ENCODE measurements around the gene CHTOP. TPM values are rescaled to one million over a fixed set of nuclear protein-coding genes. Genes with fewer than 3 reads are reported as not detected.

The CHTOP gene
- total and polyA plus RNA-seq, 4 donors: 51.2 to 76.6 (median 58.4) TPM

DNA sequence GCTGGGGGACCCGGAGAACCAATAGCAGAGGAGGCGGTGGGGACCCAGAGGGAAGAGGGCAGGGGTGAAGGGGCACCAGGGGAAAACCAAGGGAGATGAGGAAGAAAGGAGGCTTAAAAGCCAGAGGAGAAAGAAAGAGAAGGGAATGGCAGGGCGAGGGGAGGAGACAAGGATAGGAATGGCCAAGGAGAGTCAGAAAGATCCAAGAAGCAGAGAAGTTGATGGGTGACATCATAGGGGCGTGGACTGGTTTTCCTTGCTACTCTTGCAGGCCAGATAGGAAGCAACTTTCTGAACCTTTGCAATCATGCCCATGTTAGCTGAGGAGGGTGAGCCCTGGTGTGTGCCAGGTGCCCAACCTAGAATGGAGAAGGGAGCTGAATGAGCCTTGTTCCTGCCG lies 50.0 kb downstream of the CHTOP start:
- Histone ChIP-seq H3K9ac (ENCODE audit: insufficient read depth in 1 of 2, low read length in 2 of 2) (no peak overlapping the region), H3K27ac (ENCODE audit: low read depth in 1 of 2, low read length in 1 of 2) (no peak overlapping the region), H3K4me3 (no peak overlapping the region), H3K9me3 (ENCODE audit: control insufficient read depth in 4 of 4, insufficient read depth in 3 of 4, low read length in 3 of 4) (no peaks in the 10 kb centered on the region), H3K36me3 (ENCODE audit: control insufficient read depth in 4 of 4, insufficient read depth in 4 of 4, low read length in 4 of 4) (peaks cover 0 to 27% (median 0%) of the 10 kb centered on the region in 4 donors), H3K27me3 (ENCODE audit: control insufficient read depth in 3 of 3, insufficient read depth in 3 of 3, low read length in 2 of 3) (peaks cover 0 to 30% (median 24%) of the 10 kb centered on the region in 3 donors), H3K4me1 (ENCODE audit: control insufficient read depth in 5 of 5, insufficient read depth in 5 of 5, low read length in 5 of 5) (peaks cover 0 to 9% (median 0%) of the 10 kb centered on the region in 5 donors)
- 84 to 91% methylated on average over 5 of the region's 5 CpGs for WGBS, 2 donors
- ATAC-seq (ENCODE audit: insufficient read depth, low FRiP score) (no peak), DNase-seq (no peak)
- no peak for TF ChIP-seq CTCF (IDR thresholded peaks at IDR 0.05; ENCODE audit: control extremely low read depth, extremely low read depth)

GRCh38 chr1:153684892-153685291 lies 51.0 kb downstream of the CHTOP start:
- WGBS, 2 donors: 89 to 95% methylated on average over 12 of the region's 12 CpGs
- DNase-seq (no peak), ATAC-seq (ENCODE audit: insufficient read depth, low FRiP score) (no peak)
- TF ChIP-seq CTCF (IDR thresholded peaks at IDR 0.05; ENCODE audit: control extremely low read depth, extremely low read depth): no peak
- Histone ChIP-seq H3K4me1 (ENCODE audit: control insufficient read depth in 5 of 5, insufficient read depth in 5 of 5, low read length in 5 of 5) (peaks cover 0 to 3% (median 0%) of the 10 kb centered on the region in 5 donors), H3K36me3 (ENCODE audit: control insufficient read depth in 4 of 4, insufficient read depth in 4 of 4, low read length in 4 of 4) (peaks cover 0 to 29% (median 0%) of the 10 kb centered on the region in 4 donors), H3K9ac (ENCODE audit: insufficient read depth in 1 of 2, low read length in 2 of 2) (no peak overlapping the region), H3K27me3 (ENCODE audit: control insufficient read depth in 3 of 3, insufficient read depth in 3 of 3, low read length in 2 of 3) (peaks cover 0 to 24% (median 19%) of the 10 kb centered on the region in 3 donors), H3K27ac (ENCODE audit: low read depth in 1 of 2, low read length in 1 of 2) (no peak overlapping the region), H3K4me3 (no peak overlapping the region), H3K9me3 (ENCODE audit: control insufficient read depth in 4 of 4, insufficient read depth in 3 of 4, low read length in 3 of 4) (no peaks in the 10 kb centered on the region)

GRCh38 chr1:153685544-153686340 lies 51.9 kb downstream of the CHTOP start:
- 83 to 89% methylated on average over 11 of the region's 11 CpGs for WGBS, 2 donors
- Histone ChIP-seq H3K4me1 (ENCODE audit: control insufficient read depth in 5 of 5, insufficient read depth in 5 of 5, low read length in 5 of 5) (peaks cover 0 to 3% (median 0%) of the 10 kb centered on the region in 5 donors), H3K4me3 (no peak overlapping the region), H3K36me3 (ENCODE audit: control insufficient read depth in 4 of 4, insufficient read depth in 4 of 4, low read length in 4 of 4) (peaks cover 0 to 33% (median 0%) of the 10 kb centered on the region in 4 donors), H3K27ac (ENCODE audit: low read depth in 1 of 2, low read length in 1 of 2) (no peak overlapping the region), H3K9ac (ENCODE audit: insufficient read depth in 1 of 2, low read length in 2 of 2) (no peak overlapping the region), H3K27me3 (ENCODE audit: control insufficient read depth in 3 of 3, insufficient read depth in 3 of 3, low read length in 2 of 3) (peaks cover 0 to 17% (median 10%) of the 10 kb centered on the region in 3 donors), H3K9me3 (ENCODE audit: control insufficient read depth in 4 of 4, insufficient read depth in 3 of 4, low read length in 3 of 4) (no peaks in the 10 kb centered on the region)
- no peak for DNase-seq
- ATAC-seq (ENCODE audit: insufficient read depth, low FRiP score): no peak
- no peak for TF ChIP-seq CTCF (IDR thresholded peaks at IDR 0.05; ENCODE audit: control extremely low read depth, extremely low read depth)

Measured in lung (tissue), 12 donors.